Ishikawa (cell line): ENCODE results near the gene BAZ1A.
A peak's percentile ranks its signal among the peaks of the same experiment; 100 is the strongest.

ENCODE experiments used
- CEBPB ChIP-seq: IDR thresholded peaks from 2 replicates; pipeline ENCODE4 v1.6.1; 2012
- CREB1 ChIP-seq: IDR thresholded peaks from 2 replicates; pipeline ENCODE4 v1.6.1; 2012; ENCODE audit warnings: low read depth
- EGR1 ChIP-seq: IDR thresholded peaks from 2 replicates; pipeline ENCODE4 v1.6.1; 2012
- EP300 ChIP-seq: IDR thresholded peaks from 2 replicates; pipeline ENCODE4 v1.6.1; 2012; ENCODE audit warnings: borderline replicate concordance
- FOXM1 ChIP-seq: IDR thresholded peaks from 2 replicates; pipeline ENCODE4 v1.6.1; 2012; ENCODE audit warnings: low read depth, borderline replicate concordance
- NFIC ChIP-seq: IDR thresholded peaks from 2 replicates; pipeline ENCODE4 v1.6.1; 2012
- RAD21 ChIP-seq: IDR thresholded peaks from 2 replicates; pipeline ENCODE4 v1.6.1; 2012; ENCODE audit warnings: low read depth
- REST ChIP-seq: IDR thresholded peaks from 2 replicates; pipeline ENCODE4 v1.6.1; 2012; ENCODE audit warnings: low read depth, mild to moderate bottlenecking
- TAF1 ChIP-seq: IDR thresholded peaks from 2 replicates; pipeline ENCODE4 v1.6.1; 2012; ENCODE audit warnings: low read depth, mild to moderate bottlenecking
- TCF12 ChIP-seq: IDR thresholded peaks from 2 replicates; pipeline ENCODE4 v1.6.1; 2012; ENCODE audit warnings: low read depth
- TEAD4 ChIP-seq: IDR thresholded peaks from 2 replicates; pipeline ENCODE4 v1.6.1; 2012
- USF1 ChIP-seq: IDR thresholded peaks from 2 replicates; pipeline ENCODE4 v1.6.1; 2012
- YY1 ChIP-seq: IDR thresholded peaks from 2 replicates; pipeline ENCODE4 v1.6.1; 2012; ENCODE audit warnings: low read depth
- ZBTB7A ChIP-seq: IDR thresholded peaks from 2 replicates; pipeline ENCODE4 v1.6.1; 2012; ENCODE audit warnings: low read depth
- TF ChIP-seq, protein P1 (sequence below): IDR thresholded peaks from 2 replicates; pipeline ENCODE4 v1.6.1; 2012

BAZ1A gene

DNA sequence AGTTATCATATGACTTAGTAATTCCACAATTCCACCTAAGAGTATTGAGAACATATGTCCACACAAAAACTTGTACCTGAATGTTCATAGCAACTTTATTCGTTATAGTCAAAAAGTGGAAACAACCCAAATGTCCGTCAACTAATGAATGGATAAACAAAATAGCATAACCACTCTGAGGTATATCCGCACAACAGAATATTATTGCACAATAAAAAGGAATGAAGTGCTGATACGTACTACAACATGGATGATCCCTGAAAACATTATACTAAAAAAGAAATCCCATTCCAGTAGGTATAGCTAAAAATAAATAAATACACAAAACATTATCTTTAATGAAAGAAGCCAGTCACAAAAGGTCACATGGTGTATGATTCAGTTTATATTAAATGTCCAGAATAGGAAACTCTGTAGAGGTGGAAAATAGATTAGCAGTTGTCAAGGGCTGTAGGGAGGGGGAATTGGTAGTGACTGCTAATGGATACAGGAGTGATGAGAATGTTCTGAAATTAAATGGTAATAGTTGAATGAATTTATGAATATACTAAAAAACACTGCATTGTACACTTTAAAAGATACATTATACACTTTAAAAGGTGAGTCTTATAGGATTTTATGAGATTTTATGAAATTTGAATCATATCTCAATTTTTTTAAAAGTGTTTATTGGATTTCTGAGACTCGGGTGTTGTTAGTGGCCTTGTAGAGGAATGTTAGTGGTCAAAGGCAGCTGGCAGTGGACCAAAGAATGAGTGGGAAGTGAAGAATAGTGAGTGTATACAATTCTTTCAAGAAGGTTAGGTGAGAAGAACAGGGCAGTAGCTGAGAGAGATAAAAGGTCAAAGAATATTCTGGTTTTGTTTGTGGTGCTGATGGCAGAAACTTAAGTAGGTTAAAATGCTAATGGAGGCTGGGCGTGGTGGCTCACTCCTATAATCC, 36.3 kb upstream of the BAZ1A start:
- TF ChIP-seq TEAD4, result no peak
- 0 out of 2 replicates have a peak, but pooled peaks have one; percentile 16 for TF ChIP-seq CEBPB
- TF ChIP-seq FOXM1, result no peak
- TF ChIP-seq CREB1, result no peak
- TF ChIP-seq YY1, result no peak

GRCh38 chr14:34906287-34906686, 31.1 kb upstream of the BAZ1A start:
- no peak for TF ChIP-seq TCF12
- no peak for TF ChIP-seq RAD21
- no peak for TF ChIP-seq FOXM1
- no peak for TF ChIP-seq YY1
- TF ChIP-seq EP300, result no peak
- no peak for TF ChIP-seq CEBPB

- TF ChIP-seq CREB1 (no peak), RAD21 (no peak), YY1 (no peak), TEAD4 (no peak), TCF12 (no peak), FOXM1 (no peak), USF1 (no peak)
- TF ChIP-seq, protein P1, sequence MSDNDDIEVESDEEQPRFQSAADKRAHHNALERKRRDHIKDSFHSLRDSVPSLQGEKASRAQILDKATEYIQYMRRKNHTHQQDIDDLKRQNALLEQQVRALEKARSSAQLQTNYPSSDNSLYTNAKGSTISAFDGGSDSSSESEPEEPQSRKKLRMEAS, result no peak
Measured at GRCh38 chr14:34895277-34895676, 20.1 kb upstream of the BAZ1A start.

- TF ChIP-seq NFIC (no peak), TEAD4 (no peak), CREB1 (no peak), USF1 (no peak), TAF1 (no peak), EGR1 (no peak), REST (no peak), ZBTB7A (no peak), RAD21 (no peak), EP300 (no peak), TCF12 (no peak), CEBPB (no peak), YY1 (no peak), FOXM1 (no peak)
- TF ChIP-seq, protein P1, result no peak
Measured at GRCh38 chr14:34890937-34891336, 15.8 kb upstream of the BAZ1A start.

DNA sequence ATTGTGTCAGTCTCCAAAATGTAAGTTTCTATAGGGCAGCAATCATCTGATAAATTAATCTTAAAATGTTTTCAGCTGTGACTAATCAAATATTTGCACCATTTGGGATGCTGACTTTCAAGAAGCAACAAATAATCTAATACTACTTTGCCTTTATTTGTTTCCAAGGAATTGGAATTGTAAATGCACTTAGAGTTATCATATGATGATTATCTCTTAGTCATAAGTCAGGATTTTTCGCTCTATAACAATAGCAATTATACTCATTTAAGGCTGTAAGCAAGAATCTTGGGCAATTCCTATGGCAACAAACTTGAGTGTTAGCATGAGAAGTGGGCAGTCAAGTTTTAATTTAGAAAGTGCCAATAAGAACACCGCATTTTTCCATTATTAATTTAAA, 13.0 kb upstream of the BAZ1A start:
- TF ChIP-seq YY1, result no peak
- TF ChIP-seq, protein P1, result no peak
- no peak for TF ChIP-seq EGR1
- no peak for TF ChIP-seq TEAD4
- no peak for TF ChIP-seq REST
- no peak for TF ChIP-seq CREB1
- no peak for TF ChIP-seq NFIC

DNA sequence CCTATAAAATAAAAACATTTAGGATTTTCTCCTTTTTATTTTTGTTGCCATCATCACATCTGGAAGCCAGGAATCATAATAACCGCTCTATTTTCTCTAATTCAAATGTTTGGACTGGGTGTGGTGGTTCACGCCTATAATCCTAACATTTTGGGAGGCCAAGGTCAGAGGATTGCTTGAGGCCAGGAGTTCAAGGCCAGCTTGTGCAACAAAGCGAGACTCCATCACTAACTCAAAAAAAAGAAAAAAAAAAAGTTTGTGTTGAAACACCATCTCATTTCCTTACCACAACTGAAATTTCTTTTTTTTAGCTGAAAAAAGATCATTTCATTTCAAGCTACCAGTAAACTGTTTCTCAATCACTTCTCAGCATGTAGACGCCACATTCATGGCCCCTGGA, 8.8 kb upstream of the BAZ1A start:
- TF ChIP-seq, protein P1, result no peak
- TF ChIP-seq USF1, result no peak
- no peak for TF ChIP-seq EP300
- no peak for TF ChIP-seq REST
- TF ChIP-seq YY1, result no peak
- no peak for TF ChIP-seq FOXM1
- TF ChIP-seq EGR1, result no peak
- no peak for TF ChIP-seq RAD21
- TF ChIP-seq TEAD4, result no peak
- no peak for TF ChIP-seq CEBPB
- no peak for TF ChIP-seq ZBTB7A
- TF ChIP-seq TAF1, result no peak
- TF ChIP-seq CREB1, result no peak
- TF ChIP-seq NFIC, result no peak
- no peak for TF ChIP-seq TCF12
